B cell (primary cell): ENCODE results near the gene LSM4. TPM values are rescaled to one million over a fixed set of nuclear protein-coding genes. Genes with fewer than 3 reads are reported as not detected.

ENCODE experiments used
- ATAC-seq: fragments of 200-7000 bp; cut with Tn5 transposase; one replicate; pipeline ENCODE4 v1.10.0; 2021; ENCODE audit warnings: low read depth, mild to moderate bottlenecking, moderate number of reproducible peaks, moderate library complexity
- CTCF ChIA-PET: fragments of 350-600 bp; sonication (Branson Sonifier 250); formaldehyde crosslinking; loops from one replicate; lab custom pipeline; 2021; ENCODE audit warnings: antibody characterized with exemption, inconsistent platforms; lab: Charles Lee
- POLR2A ChIA-PET: fragments of 350-600 bp; sonication (Branson Sonifier 250); formaldehyde crosslinking; loops from one replicate; lab custom pipeline; 2021; ENCODE audit warnings: antibody characterized with exemption; lab: Charles Lee
- DNase-seq: peaks from one replicate; pipeline ENCODE4 v3.0.0; 2013
- H2AFZ ChIP-seq: 2 replicates; pipeline ENCODE4 v1.6.1; 2012; ENCODE audit warnings: mild to moderate bottlenecking, low read depth, low read length; ENCODE audit not compliant: insufficient read depth, poor library complexity, severe bottlenecking
- H3K27ac ChIP-seq, 2 donors: 1 replicate in 1 of 2; 2 replicates in 1 of 2; pipeline ENCODE4 v1.5.1; 2012 to 2013; ENCODE audit warnings: low read length in 2 of 2, mild to moderate bottlenecking in 2 of 2, moderate library complexity in 1 of 2
- H3K27me3 ChIP-seq, 4 experiments: fragments of 200-600 bp in 1 of 4; sonication (generic) in 1 of 4; replicated peaks in 1 of 4; 1 replicate in 2 of 4; 2 replicates in 2 of 4; pipeline versions ENCODE4 v1.6.1 to v1.7.0; 2013 to 2016; ENCODE audit warnings: low read length in 3 of 4, mild to moderate bottlenecking in 2 of 4, mixed read lengths in 1 of 4, moderate library complexity in 1 of 4; ENCODE audit not compliant: insufficient read depth in 4 of 4, control insufficient read depth in 3 of 4; ENCODE audit errors: control extremely low read depth in 1 of 4
- H3K36me3 ChIP-seq, 2 experiments: replicated peaks in 1 of 2; 1 replicate in 1 of 2; 2 replicates in 1 of 2; pipeline versions ENCODE4 v1.6.1 to v1.7.1; 2013; ENCODE audit warnings: low read length in 1 of 2; ENCODE audit not compliant: insufficient read depth in 2 of 2, control insufficient read depth in 1 of 2; ENCODE audit errors: control extremely low read depth in 1 of 2, extremely low read depth in 1 of 2
- H3K4me1 ChIP-seq, 2 donors: fragments of 200-600 bp in 1 of 2; sonication (generic) in 1 of 2; 1 replicate in 1 of 2; 2 replicates in 1 of 2; pipeline versions ENCODE4 v1.5.1 to v1.6.1; 2013 to 2017; ENCODE audit warnings: low read length in 2 of 2; ENCODE audit not compliant: control insufficient read depth in 2 of 2, insufficient read depth in 2 of 2
- H3K4me2 ChIP-seq: replicated peaks from 2 replicates; pipeline ENCODE3; 2012; ENCODE audit warnings: mild to moderate bottlenecking, low read depth, low read length; ENCODE audit not compliant: poor library complexity, severe bottlenecking
- H3K4me3 ChIP-seq, 5 experiments: fragments of 200-600 bp in 1 of 5; sonication (generic) in 1 of 5; 1 replicate in 3 of 5; 2 replicates in 2 of 5; pipeline versions ENCODE4 v1.5.1 to v1.7.0; 2011 to 2016; ENCODE audit warnings: low read length in 4 of 5, mild to moderate bottlenecking in 4 of 5, low read depth in 2 of 5, control low read depth in 1 of 5, moderate library complexity in 1 of 5; ENCODE audit not compliant: insufficient read depth in 1 of 5; ENCODE audit errors: control extremely low read depth in 1 of 5, extremely low read depth in 1 of 5
- H3K79me2 ChIP-seq: fragments of 200-600 bp; sonication (generic); one replicate; pipeline ENCODE4 v1.6.0; 2016; ENCODE audit warnings: low read length; ENCODE audit not compliant: control insufficient read depth, insufficient read depth
- H3K9ac ChIP-seq: fragments of 200-600 bp; sonication (generic); 2 replicates; pipeline ENCODE4 v1.6.1; 2017; ENCODE audit warnings: mild to moderate bottlenecking, low read length, moderate library complexity
- H3K9me3 ChIP-seq, 3 donors: one replicate each; pipeline versions ENCODE4 v1.6.1 to v1.7.1; 2013; ENCODE audit warnings: low read length in 2 of 3; ENCODE audit not compliant: control insufficient read depth in 2 of 3, insufficient read depth in 1 of 3; ENCODE audit errors: control extremely low read depth in 1 of 3
- H4K20me1 ChIP-seq: 2 replicates; pipeline ENCODE4 v1.6.0; 2012; ENCODE audit warnings: mild to moderate bottlenecking, low read length; ENCODE audit not compliant: insufficient read depth, control insufficient read depth, poor library complexity, severe bottlenecking
- H3K27ac Mint-ChIP-seq: one replicate; pipeline ENCODE4 v1.8.0; 2021; ENCODE audit warnings: mixed read lengths
- H3K27me3 Mint-ChIP-seq: one replicate; pipeline ENCODE4 v1.8.0; 2021; ENCODE audit warnings: mixed read lengths
- H3K4me1 Mint-ChIP-seq: one replicate; pipeline ENCODE4 v1.8.0; 2021; ENCODE audit warnings: mixed read lengths
- H3K4me3 Mint-ChIP-seq: one replicate; pipeline ENCODE4 v1.8.0; 2021; ENCODE audit warnings: mixed read lengths
- H3K9me3 Mint-ChIP-seq: one replicate; pipeline ENCODE4 v1.8.0; 2022; ENCODE audit warnings: mixed read lengths; ENCODE audit not compliant: insufficient read depth
- EZH2 ChIP-seq: IDR thresholded peaks from 2 replicates; pipeline ENCODE4 v1.6.1; 2012; ENCODE audit warnings: borderline replicate concordance, low read depth, mild to moderate bottlenecking, moderate library complexity, low read length; ENCODE audit not compliant: insufficient read depth, poor library complexity, severe bottlenecking
- WGBS: methylation state at CpG from one replicate; pipeline ENCODE4 v1.1.5; 2013; ENCODE audit warnings: missing lambda C conversion rate; ENCODE audit not compliant: insufficient coverage; 5-methylcytosine and 5-hydroxymethylcytosine counted together
- intact Hi-C: fragments of 100-400 bp; cut with micrococcal nuclease; formaldehyde crosslinking; loops from one replicate; pipeline ENCODE4 v1.10.0; 2022
- polyA plus RNA-seq: library from polyadenylated mRNA; depleted of rRNA; stranded (reverse); fragments of >200 nt; gene quantifications from 2 replicates; pipeline ENCODE4 v1.2.3, GENCODE V29; 2012
- total RNA-seq, 2 donors: library from RNA; stranded (reverse); fragments of 120-200 nt in 1 of 2; gene quantifications; 1 replicate in 1 of 2; 2 replicates in 1 of 2; pipeline versions ENCODE4 v1.2.3 to v1.2.4, GENCODE V29; 2013 to 2022
- TF ChIP-seq, protein P1 (sequence below): fragments of 200-600 bp; IDR thresholded peaks from one replicate; pipeline ENCODE4 v1.8.0; 2022; ENCODE audit warnings: antibody characterized with exemption, mild to moderate bottlenecking

Gene LSM4
- total and polyA plus RNA-seq, 2 donors (not counting 1 experiment from before 2014, with no cell fraction given), result 66.3 to 86.1 TPM

DNA sequence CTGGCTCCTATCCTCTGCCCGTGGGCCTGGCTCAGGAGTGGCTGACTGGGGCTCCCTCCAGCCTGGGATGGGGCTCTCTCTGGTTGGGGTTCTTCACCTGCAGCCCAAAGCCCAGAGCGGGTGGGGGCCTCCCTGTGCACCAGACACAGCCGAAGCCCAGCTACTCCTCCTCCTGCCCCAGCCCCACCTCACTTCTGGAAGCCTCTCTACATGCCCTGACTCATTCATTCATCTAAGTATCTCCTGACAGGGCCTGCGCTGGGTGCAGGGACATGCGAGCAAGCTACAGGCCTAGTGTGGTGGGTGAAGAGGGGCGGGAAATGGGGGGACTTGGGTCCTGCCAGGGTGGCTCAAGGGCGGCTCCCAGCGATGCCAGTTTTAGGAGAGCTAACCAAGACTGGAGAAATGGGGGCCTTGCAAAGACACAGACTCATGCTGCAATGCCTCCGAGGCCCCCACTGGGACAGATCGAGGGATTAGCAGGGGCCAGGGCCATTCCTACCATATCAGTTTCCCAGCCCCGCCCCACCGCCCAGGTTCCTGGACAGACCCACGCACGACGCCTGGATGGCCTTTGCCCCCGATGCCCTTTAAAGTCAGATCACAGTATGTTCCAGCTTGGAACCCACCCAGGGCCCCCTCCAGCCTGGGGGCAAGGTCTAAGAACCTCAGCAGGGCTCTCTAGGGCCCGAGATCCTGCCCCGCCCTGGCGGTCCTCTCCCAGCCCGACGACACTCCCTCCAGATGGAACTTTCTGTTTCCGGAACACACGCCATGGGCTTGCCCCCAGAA lies 12.6 kb downstream of the LSM4 start:
- Histone ChIP-seq H3K9me3 (no peaks in the 10 kb centered on the region), H4K20me1 (no peaks in the 10 kb centered on the region), H3K4me1 (peaks cover 27 to 34% of the 10 kb centered on the region in 2 donors), H3K27ac (no peak overlapping the region), H3K27me3 (no peaks in the 10 kb centered on the region), H3K36me3 (peaks cover 0 to 38% of the 10 kb centered on the region in 2 experiments), H3K9ac (no peak overlapping the region), H3K4me3 (no peak overlapping the region), H2AFZ (no peak overlapping the region), H3K79me2 (peaks cover 18% of the 10 kb centered on the region), H3K4me2 (no peak overlapping the region)
- Mint-ChIP-seq H3K4me1 (peaks cover 29% of the 10 kb centered on the region), H3K27ac (no peak overlapping the region), H3K27me3 (no peaks in the 10 kb centered on the region), H3K4me3 (no peak overlapping the region), H3K9me3 (no peaks in the 10 kb centered on the region)
- intact Hi-C loops, result no loop called here
- DNase-seq (no peak), ATAC-seq (no peak)
- no peak for TF ChIP-seq EZH2
- TF ChIP-seq, protein P1, sequence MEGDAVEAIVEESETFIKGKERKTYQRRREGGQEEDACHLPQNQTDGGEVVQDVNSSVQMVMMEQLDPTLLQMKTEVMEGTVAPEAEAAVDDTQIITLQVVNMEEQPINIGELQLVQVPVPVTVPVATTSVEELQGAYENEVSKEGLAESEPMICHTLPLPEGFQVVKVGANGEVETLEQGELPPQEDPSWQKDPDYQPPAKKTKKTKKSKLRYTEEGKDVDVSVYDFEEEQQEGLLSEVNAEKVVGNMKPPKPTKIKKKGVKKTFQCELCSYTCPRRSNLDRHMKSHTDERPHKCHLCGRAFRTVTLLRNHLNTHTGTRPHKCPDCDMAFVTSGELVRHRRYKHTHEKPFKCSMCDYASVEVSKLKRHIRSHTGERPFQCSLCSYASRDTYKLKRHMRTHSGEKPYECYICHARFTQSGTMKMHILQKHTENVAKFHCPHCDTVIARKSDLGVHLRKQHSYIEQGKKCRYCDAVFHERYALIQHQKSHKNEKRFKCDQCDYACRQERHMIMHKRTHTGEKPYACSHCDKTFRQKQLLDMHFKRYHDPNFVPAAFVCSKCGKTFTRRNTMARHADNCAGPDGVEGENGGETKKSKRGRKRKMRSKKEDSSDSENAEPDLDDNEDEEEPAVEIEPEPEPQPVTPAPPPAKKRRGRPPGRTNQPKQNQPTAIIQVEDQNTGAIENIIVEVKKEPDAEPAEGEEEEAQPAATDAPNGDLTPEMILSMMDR, result no peak
- POLR2A ChIA-PET, result interaction anchor here (0.6 to 4.7 kb wide), 3 partner anchors 19 to 250 kb away, joined by 3 to 63 read pairs (median 3); partner anchors contain the start of gene JUND
- 97% methylated on average over 21 of the region's 23 CpGs for WGBS
- CTCF ChIA-PET, result interaction anchor here (1.1 to 1.4 kb wide), 3 partner anchors 12 to 31 kb away, joined by 3 to 4 read pairs (median 4); partner anchors contain the start of gene LSM4
